Fibroblast of lung (primary cell): ENCODE results near the gene AHSP. TPM values are rescaled to one million over a fixed set of nuclear protein-coding genes. Genes with fewer than 3 reads are reported as not detected.
"Not testable (repeated sequence)": the region's sequence is repeated elsewhere in the genome, so short reads cannot be mapped to it uniquely, and the experiment has no call there.

Experiments
- DNase-seq, 2 donors: peaks; one replicate each; pipeline versions ENCODE4 v3.0.0 to v3.0.0-alpha.2; 2010; ENCODE audit warnings: low read depth in 2 of 2
- H2AFZ ChIP-seq: 2 replicates; pipeline ENCODE4 v1.5.1; 2012; ENCODE audit warnings: low read length, control low read depth, inconsistent platforms
- H3K27ac ChIP-seq: 2 replicates; pipeline ENCODE4 v1.5.1; 2011; ENCODE audit warnings: low read length, control low read depth; ENCODE audit not compliant: insufficient read depth
- H3K27me3 ChIP-seq: 2 replicates; pipeline ENCODE4 v1.5.1; 2011; ENCODE audit warnings: mild to moderate bottlenecking, low read length; ENCODE audit not compliant: control insufficient read depth, insufficient read depth
- H3K36me3 ChIP-seq: 2 replicates; pipeline ENCODE4 v1.5.1; 2011; ENCODE audit warnings: low read length; ENCODE audit not compliant: control insufficient read depth, insufficient read depth
- H3K4me1 ChIP-seq: 2 replicates; pipeline ENCODE4 v1.5.1; 2011; ENCODE audit warnings: low read length; ENCODE audit not compliant: control insufficient read depth, insufficient read depth; ENCODE audit errors: extremely low read depth
- H3K4me2 ChIP-seq: 2 replicates; pipeline ENCODE4 v1.5.1; 2011; ENCODE audit warnings: low read length, control low read depth; ENCODE audit not compliant: insufficient read depth; ENCODE audit errors: extremely low read depth
- H3K4me3 ChIP-seq, 4 experiments: fragments of 200-600 bp in 1 of 4; sonication (generic) in 1 of 4; replicated peaks in 1 of 4; 2 replicates each; pipeline ENCODE4 v1.5.1; 2011 to 2016; ENCODE audit warnings: low read length in 4 of 4, low read depth in 3 of 4, mild to moderate bottlenecking in 3 of 4, control low read depth in 2 of 4, inconsistent platforms in 1 of 4, mixed read lengths in 1 of 4; ENCODE audit not compliant: insufficient read depth in 1 of 4; ENCODE audit errors: control extremely low read depth in 1 of 4
- H3K79me2 ChIP-seq: 2 replicates; pipeline ENCODE4 v1.5.1; 2012; ENCODE audit warnings: mild to moderate bottlenecking, low read length, inconsistent platforms; ENCODE audit not compliant: control insufficient read depth, insufficient read depth
- H3K9ac ChIP-seq: 2 replicates; pipeline ENCODE4 v1.5.1; 2011; ENCODE audit warnings: mild to moderate bottlenecking, low read length, control low read depth; ENCODE audit not compliant: insufficient read depth
- H3K9me3 ChIP-seq: 2 replicates; pipeline ENCODE4 v1.5.1; 2012; ENCODE audit warnings: low read depth, low read length; ENCODE audit not compliant: control insufficient read depth, insufficient read depth
- H4K20me1 ChIP-seq: 2 replicates; pipeline ENCODE4 v1.5.1; 2011; ENCODE audit warnings: low read length; ENCODE audit not compliant: control insufficient read depth, insufficient read depth; ENCODE audit errors: extremely low read depth
- EZH2 ChIP-seq: IDR thresholded peaks from 2 replicates; pipeline ENCODE4 v1.5.1; 2012; ENCODE audit warnings: low read length, control low read depth, mild to moderate bottlenecking; ENCODE audit errors: missing control alignments
- polyA plus RNA-seq, 2 donors: library from polyadenylated mRNA; depleted of rRNA in 1 of 2; stranded (reverse) in 1 of 2; unstranded in 1 of 2; fragments of >200 nt; gene quantifications; 2 replicates each; pipeline ENCODE4 v1.2.1, GENCODE V29; 2011 to 2012; ENCODE audit warnings: missing spikeins in 1 of 2
- total RNA-seq: library from RNA; depleted of rRNA; stranded (reverse); fragments of >200 nt; gene quantifications from 2 replicates; pipeline ENCODE4 v1.2.1, GENCODE V29; 2014
- TF ChIP-seq, protein P1 (sequence below), 2 donors: IDR thresholded peaks in 1 of 2; conservative IDR thresholded peaks in 1 of 2; 1 replicate in 1 of 2; 2 replicates in 1 of 2; pipeline ENCODE4 v1.5.1; 2011 to 2012; ENCODE audit warnings: low read length in 2 of 2, control low read depth in 1 of 2, inconsistent platforms in 1 of 2, low read depth in 1 of 2, mild to moderate bottlenecking in 1 of 2

The AHSP gene
- total and polyA plus RNA-seq, 2 donors (not counting 1 experiment from before 2014, with no cell fraction given): not detected

DNA sequence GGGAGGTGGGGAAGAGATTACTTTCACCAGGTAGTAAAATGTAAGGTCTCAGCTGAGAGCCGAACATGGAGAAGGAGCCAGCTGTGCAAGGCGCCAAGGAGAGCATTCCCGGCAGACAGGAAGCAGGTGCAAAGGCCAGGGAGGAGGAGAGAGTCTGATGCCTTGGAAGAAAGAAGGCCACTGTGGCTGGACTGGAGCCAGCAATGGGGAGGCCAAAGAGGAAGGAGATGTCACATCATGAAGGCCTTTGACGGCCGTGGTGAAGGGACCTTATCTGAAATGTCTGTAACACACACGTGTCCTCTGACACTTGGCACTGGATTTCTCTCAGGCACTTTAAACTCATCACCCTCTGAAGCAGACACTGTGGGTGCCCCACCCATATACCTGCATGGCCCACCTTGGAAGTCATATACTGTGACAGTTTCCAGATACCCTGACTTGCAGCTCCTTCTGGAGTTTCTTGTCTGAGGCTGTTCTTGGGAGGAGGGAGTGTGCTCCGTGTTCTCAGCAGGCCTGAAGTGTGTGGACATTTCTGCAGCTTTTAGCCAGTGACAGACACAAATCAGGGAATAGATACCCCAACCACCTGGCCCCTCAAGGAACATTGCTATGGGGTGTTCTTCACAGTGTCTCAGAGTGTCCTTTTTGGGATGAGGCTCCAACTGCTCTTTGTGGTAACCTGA lies 46.7 kb upstream of the AHSP start:
- no peak overlapping the region for H3K27ac ChIP-seq
- H3K36me3 ChIP-seq: peaks cover 23% of the 10 kb centered on the region
- no peaks in the 10 kb centered on the region for H3K9me3 ChIP-seq
- H2AFZ ChIP-seq: no peak overlapping the region
- H3K4me3 ChIP-seq: no peak overlapping the region
- no peak overlapping the region for H3K4me2 ChIP-seq
- no peaks in the 10 kb centered on the region for H3K79me2 ChIP-seq
- no peak for DNase-seq
- H3K27me3 ChIP-seq: peaks cover 4% of the 10 kb centered on the region
- TF ChIP-seq, protein P1, sequence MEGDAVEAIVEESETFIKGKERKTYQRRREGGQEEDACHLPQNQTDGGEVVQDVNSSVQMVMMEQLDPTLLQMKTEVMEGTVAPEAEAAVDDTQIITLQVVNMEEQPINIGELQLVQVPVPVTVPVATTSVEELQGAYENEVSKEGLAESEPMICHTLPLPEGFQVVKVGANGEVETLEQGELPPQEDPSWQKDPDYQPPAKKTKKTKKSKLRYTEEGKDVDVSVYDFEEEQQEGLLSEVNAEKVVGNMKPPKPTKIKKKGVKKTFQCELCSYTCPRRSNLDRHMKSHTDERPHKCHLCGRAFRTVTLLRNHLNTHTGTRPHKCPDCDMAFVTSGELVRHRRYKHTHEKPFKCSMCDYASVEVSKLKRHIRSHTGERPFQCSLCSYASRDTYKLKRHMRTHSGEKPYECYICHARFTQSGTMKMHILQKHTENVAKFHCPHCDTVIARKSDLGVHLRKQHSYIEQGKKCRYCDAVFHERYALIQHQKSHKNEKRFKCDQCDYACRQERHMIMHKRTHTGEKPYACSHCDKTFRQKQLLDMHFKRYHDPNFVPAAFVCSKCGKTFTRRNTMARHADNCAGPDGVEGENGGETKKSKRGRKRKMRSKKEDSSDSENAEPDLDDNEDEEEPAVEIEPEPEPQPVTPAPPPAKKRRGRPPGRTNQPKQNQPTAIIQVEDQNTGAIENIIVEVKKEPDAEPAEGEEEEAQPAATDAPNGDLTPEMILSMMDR (conservative IDR thresholded peaks at IDR 0.05 in 1 of 2, IDR thresholded peaks at IDR 0.05 in 1 of 2; ENCODE audit: low read depth in 1 of 2, low read length in 2 of 2): no peak
- no peak for TF ChIP-seq EZH2
- H3K9ac ChIP-seq: no peak overlapping the region
- no peaks in the 10 kb centered on the region for H4K20me1 ChIP-seq
- H3K4me1 ChIP-seq: no peaks in the 10 kb centered on the region

DNA sequence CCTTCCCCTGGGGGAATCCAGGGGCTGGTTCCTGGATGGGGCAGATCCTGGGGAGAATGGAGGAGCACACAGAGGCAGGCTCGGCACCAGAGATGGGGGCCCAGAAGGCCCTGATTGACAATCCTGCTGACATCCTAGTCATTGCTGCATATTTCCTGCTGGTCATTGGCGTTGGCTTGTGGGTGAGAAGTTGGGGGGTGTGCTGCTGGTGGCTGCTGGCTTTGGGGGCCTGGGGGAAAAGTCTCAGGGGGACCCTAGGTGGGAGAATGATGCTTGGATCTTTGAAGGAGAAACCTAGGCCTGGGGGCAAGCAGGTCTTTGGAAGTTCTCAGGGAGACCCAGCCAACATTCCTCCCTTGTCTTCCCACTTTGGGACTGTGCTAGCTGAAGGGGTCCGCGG lies 44.6 kb upstream of the AHSP start, which contains the start of gene SLC5A2:
SLC5A2 (plus strand) TSS at position 43 of the 400 bp plus-strand sequence; CDS start at position 57, 14 bp downstream.
- H3K9me3 ChIP-seq: no peaks in the 10 kb centered on the region
- no peak for DNase-seq
- no peak within 1 kb of the TSS for H3K4me3 ChIP-seq
- no peak within 1 kb of the TSS for H3K4me2 ChIP-seq
- H4K20me1 ChIP-seq: no peaks in the 10 kb centered on the region
- no peak within 1 kb of the TSS for H3K27ac ChIP-seq
- H3K9ac ChIP-seq: no peak within 1 kb of the TSS
- H2AFZ ChIP-seq: no peak within 1 kb of the TSS
- no peaks in the 10 kb centered on the region for H3K79me2 ChIP-seq
- no peak for TF ChIP-seq EZH2
- TF ChIP-seq, protein P1 (conservative IDR thresholded peaks at IDR 0.05 in 1 of 2, IDR thresholded peaks at IDR 0.05 in 1 of 2; ENCODE audit: low read depth in 1 of 2, low read length in 2 of 2): no peak
- H3K27me3 ChIP-seq: peaks cover 7% of the 10 kb centered on the region
- peaks cover 6% of the 10 kb centered on the region for H3K4me1 ChIP-seq
- peaks cover 7% of the 10 kb centered on the region for H3K36me3 ChIP-seq

DNA sequence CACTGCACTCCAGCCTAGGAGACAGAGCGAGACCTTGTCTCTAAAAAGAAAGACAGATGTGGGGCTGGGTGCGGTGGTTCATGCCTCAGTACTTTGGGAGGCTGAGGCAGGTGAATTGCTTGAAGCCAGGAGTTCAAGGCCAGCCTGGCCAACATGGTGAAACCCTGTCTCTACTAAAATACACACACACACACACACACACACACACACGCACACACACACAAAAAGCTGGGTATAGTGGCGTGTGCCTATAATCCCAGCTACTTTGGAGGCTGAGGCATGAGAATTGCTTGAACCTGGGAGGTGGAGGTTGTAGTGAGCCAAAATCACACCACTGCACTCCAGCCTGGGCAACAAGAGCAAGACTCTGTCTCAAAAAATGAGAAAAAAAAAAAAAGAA lies 43.7 kb upstream of the AHSP start:
- H3K36me3 ChIP-seq, H3K9ac ChIP-seq, H3K4me3 ChIP-seq, H3K27ac ChIP-seq, H3K4me1 ChIP-seq, H4K20me1 ChIP-seq, H3K79me2 ChIP-seq, H3K9me3 ChIP-seq, H2AFZ ChIP-seq, DNase-seq, H3K4me2 ChIP-seq: not testable (repeated sequence)
- peaks cover 11% of the 10 kb centered on the region for H3K27me3 ChIP-seq
